ENCODE results near the gene CCR4.

DNA sequence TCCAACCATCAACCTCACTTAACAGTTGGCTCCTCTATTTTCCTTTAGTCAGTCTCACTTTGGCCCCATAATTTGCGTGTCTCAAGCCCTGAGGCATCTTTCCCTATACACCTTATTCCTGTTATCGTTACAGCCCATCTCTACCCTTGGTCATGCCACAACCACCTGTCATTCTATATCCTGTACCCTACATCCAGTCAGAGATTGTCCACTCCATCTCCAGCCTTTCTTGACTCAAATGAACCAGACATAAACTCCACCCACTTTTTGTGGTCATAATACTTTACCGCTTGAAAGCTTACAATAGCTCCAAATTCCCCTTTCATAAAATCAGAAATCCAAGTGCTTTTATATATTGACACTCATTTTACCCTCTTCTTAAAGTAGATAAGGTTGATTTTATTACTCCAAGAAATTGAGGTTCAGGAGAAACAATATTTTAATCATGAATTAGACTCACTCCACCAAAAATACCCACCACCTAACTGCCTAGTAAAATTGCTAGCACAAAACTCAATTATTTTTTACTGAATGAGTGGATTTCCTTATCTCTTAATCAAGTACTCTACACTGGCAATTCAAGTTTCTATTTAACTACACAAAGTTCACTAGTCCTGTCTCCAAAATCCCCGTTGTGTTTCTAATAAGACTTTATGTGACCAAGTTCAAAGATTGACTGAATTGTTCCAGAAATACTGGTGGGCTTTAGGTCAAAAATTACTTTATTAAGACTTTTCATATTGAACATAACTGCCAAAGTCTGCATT lies 9.1 kb downstream of the CCR4 start:
- TF ChIP-seq RAD21 (IDR thresholded peaks at IDR 0.05; ENCODE audit: low read length) = no peak
- TF ChIP-seq MXI1 (IDR thresholded peaks at IDR 0.05; ENCODE audit: borderline replicate concordance, low read depth, low read length) = no peak
- no peak for TF ChIP-seq CTCF (conservative IDR thresholded peaks at IDR 0.05; ENCODE audit: low read depth, low read length)
- TF ChIP-seq POLR2A (IDR thresholded peaks at IDR 0.05; ENCODE audit: low read depth, low read length) = no peak
